Lower lobe of right lung (tissue), 2 donors: ENCODE measurements around the gene ZNF124. TPM values are rescaled to one million over a fixed set of nuclear protein-coding genes. Genes with fewer than 3 reads are reported as not detected.

ENCODE experiments used
- ATAC-seq, 2 donors: fragments of 200-7000 bp; cut with Tn5 transposase; one replicate each; pipeline ENCODE4 v1.9.1; 2020 to 2022; ENCODE audit warnings: mild to moderate bottlenecking in 2 of 2, moderate library complexity in 2 of 2
- DNase-seq: peaks from one replicate; pipeline ENCODE4 v3.0.0-alpha.2; 2020
- H3K27ac ChIP-seq: fragments of 200-600 bp; one replicate; pipeline ENCODE4 v1.8.0; 2022
- H3K27me3 ChIP-seq: fragments of 200-600 bp; one replicate; pipeline ENCODE4 v1.8.0; 2022; ENCODE audit warnings: low read depth
- H3K36me3 ChIP-seq: fragments of 200-600 bp; one replicate; pipeline ENCODE4 v1.8.0; 2022; ENCODE audit warnings: mild to moderate bottlenecking
- H3K4me1 ChIP-seq: fragments of 200-600 bp; one replicate; pipeline ENCODE4 v1.8.0; 2022
- H3K4me3 ChIP-seq: fragments of 200-600 bp; one replicate; pipeline ENCODE4 v1.8.0; 2022; ENCODE audit warnings: mild to moderate bottlenecking
- H3K9me3 ChIP-seq: fragments of 200-600 bp; one replicate; pipeline ENCODE4 v1.8.0; 2022
- CTCF ChIP-seq: fragments of 200-600 bp; IDR thresholded peaks from one replicate; pipeline ENCODE4 v1.8.0; 2022; ENCODE audit warnings: antibody characterized with exemption, mild to moderate bottlenecking
- intact Hi-C: fragments of 100-400 bp; cut with DNase I; formaldehyde crosslinking; loops from one replicate; pipeline ENCODE4 v1.11.0; 2022
- total RNA-seq: library from RNA; stranded (reverse); fragmentation: NEBNext Ultra II Directional; extraction: Animal tissue kit (Norgen Biotek cat#: 25700); gene quantifications from one replicate; pipeline ENCODE4 v1.2.1, GENCODE V29; 2021
- donor health status: DM: no; HTN: yes; CAD: no; lungs with severe emphysema.

The ZNF124 gene
- total RNA-seq, 1 donor from 2014 or later = 29.1 TPM

- DNase-seq = no peak
- no peak for TF ChIP-seq CTCF
- Histone ChIP-seq H3K4me3 (no peak overlapping the region), H3K36me3 (no peaks in the 10 kb centered on the region), H3K4me1 (no peaks in the 10 kb centered on the region), H3K9me3 (peaks cover 59% of the 10 kb centered on the region), H3K27ac (no peak overlapping the region), H3K27me3 (no peaks in the 10 kb centered on the region)
- intact Hi-C loops = no loop called here
- no peak for ATAC-seq
These were observed 12.4 kb upstream of the ZNF124 start for GRCh38 chr1:247184254-247184653.

GRCh38 chr1:247182994-247183393, 11.2 kb upstream of the ZNF124 start:
- Histone ChIP-seq H3K36me3 (no peaks in the 10 kb centered on the region), H3K27me3 (no peaks in the 10 kb centered on the region), H3K4me3 (no peak overlapping the region), H3K27ac (no peak overlapping the region), H3K4me1 (no peaks in the 10 kb centered on the region), H3K9me3 (peaks cover 47% of the 10 kb centered on the region)
- no peak for TF ChIP-seq CTCF
- DNase-seq (no peak), ATAC-seq (no peak)
- intact Hi-C loops = no loop called here

GRCh38 chr1:247180581-247180980, 8.8 kb upstream of the ZNF124 start:
- DNase-seq (no peak), ATAC-seq (no peak)
- Histone ChIP-seq H3K27ac (no peak overlapping the region), H3K27me3 (no peaks in the 10 kb centered on the region), H3K9me3 (peaks cover 23% of the 10 kb centered on the region), H3K36me3 (no peaks in the 10 kb centered on the region), H3K4me3 (no peak overlapping the region), H3K4me1 (no peaks in the 10 kb centered on the region)
- intact Hi-C loops = no loop called here
- no peak for TF ChIP-seq CTCF

- no peak for ATAC-seq
- Histone ChIP-seq H3K36me3 (no peaks in the 10 kb centered on the region), H3K4me1 (peaks cover under 1% of the 10 kb centered on the region), H3K9me3 (no peaks in the 10 kb centered on the region), H3K27me3 (no peaks in the 10 kb centered on the region), H3K4me3 (no peak overlapping the region), H3K27ac (no peak overlapping the region)
- TF ChIP-seq CTCF = no peak
- intact Hi-C loops = no loop called here
- no peak for DNase-seq
These were observed 5.9 kb upstream of the ZNF124 start for GRCh38 chr1:247177755-247178154.

GRCh38 chr1:247175458-247175857, 3.6 kb upstream of the ZNF124 start:
- TF ChIP-seq CTCF = no peak
- ATAC-seq (no peak), DNase-seq (no peak)
- intact Hi-C loops = no loop called here
- no peaks in the 10 kb centered on the region for H3K9me3 ChIP-seq
- no peaks in the 10 kb centered on the region for H3K36me3 ChIP-seq
- H3K4me1 ChIP-seq = peaks cover 8% of the 10 kb centered on the region
- no peaks in the 10 kb centered on the region for H3K27me3 ChIP-seq
- H3K4me3 ChIP-seq = no peak overlapping the region
- no peak overlapping the region for H3K27ac ChIP-seq

- ATAC-seq = no peak
- Histone ChIP-seq H3K4me3 (no peak overlapping the region), H3K27me3 (no peaks in the 10 kb centered on the region), H3K4me1 (peaks cover 8% of the 10 kb centered on the region), H3K9me3 (no peaks in the 10 kb centered on the region), H3K36me3 (no peaks in the 10 kb centered on the region), H3K27ac (no peak overlapping the region)
- TF ChIP-seq CTCF = no peak
- intact Hi-C loops = no loop called here
- DNase-seq = no peak
These were observed 1.6 kb upstream of the ZNF124 start for GRCh38 chr1:247173431-247173830.
